Measurements from ENCODE around the gene SREBF2.

The SREBF2 gene

DNA sequence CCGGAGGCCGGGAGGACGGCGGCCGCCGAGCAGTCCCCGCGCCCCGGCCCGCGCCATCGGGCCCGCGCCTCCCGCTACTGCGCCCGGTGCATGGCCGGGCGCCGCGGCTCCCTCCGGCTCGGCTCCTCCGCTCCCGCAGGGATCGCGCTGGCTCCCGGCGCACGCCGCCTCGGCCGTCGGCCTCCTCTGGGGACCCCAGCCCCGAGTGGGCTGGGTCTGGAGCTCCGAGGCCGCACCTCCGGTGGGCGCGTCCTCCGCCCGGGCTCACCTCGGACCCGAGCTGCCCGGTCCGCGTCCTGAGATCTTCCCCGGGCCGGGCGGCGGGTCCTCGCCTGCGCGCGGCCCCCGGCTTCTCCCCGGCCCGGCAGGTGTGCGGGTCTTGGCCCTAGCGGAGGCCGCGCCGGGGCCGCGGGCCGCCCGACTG lies 81.7 kb downstream of the SREBF2 start:
- H3K4me3 ChIP-seq (ENCODE audit: insufficient read depth, low read depth, low read length), result no peak overlapping the region
- H3K36me3 ChIP-seq (ENCODE audit: control insufficient read depth, insufficient read depth, low read length), result no peaks in the 10 kb centered on the region
- H3K9me3 ChIP-seq (ENCODE audit: control insufficient read depth, low read length), result no peaks in the 10 kb centered on the region
- peaks cover 8% of the 10 kb centered on the region for H3K4me1 ChIP-seq (ENCODE audit: control insufficient read depth, insufficient read depth, low read length)
- H3K27ac ChIP-seq (ENCODE audit: insufficient read depth, low read depth, low read length, poor library complexity, severe bottlenecking), result no peak overlapping the region
- WGBS, 2 experiments, result 1 to 2% methylated on average over 67 of the region's 67 CpGs
- peaks cover 100% of the 10 kb centered on the region for H3K27me3 ChIP-seq (ENCODE audit: control insufficient read depth, insufficient read depth, low read length, poor library complexity, severe bottlenecking)

DNA sequence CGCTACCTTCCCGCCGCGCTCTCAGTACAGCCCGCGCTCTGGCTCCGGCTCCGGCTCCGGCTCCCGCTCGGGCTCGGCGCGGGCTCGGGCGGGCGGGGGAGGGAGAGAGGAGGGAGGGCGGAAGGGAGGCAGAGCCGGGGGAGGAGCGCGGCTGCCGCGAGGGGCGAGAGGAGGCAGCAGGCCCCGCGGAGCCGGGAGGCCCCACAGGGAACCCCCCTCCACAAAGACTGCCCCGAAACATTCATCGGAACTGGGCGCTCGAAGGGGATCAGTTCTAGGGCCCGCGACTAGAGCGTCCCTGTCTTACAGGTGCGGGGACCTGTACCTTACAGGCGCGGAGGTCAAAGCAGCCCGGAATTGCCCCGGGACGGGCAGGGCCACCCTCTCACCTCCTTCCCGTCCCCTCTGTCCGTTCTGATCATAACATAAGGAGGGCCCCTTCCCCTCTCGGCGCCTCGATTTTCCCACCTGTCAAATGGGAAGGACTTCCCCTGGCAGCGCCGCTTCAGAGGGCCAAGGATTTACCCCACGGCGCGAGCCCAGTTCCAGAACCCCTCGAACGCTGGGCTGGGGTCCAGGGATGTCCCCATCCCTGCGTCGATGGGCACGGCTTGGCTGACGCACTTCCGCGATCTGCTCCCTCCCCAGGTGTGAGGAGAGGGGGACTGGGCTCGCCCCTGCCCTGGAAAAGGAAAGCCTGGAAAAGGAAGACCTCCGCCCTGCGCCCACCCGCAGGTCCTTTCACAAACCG lies 82.3 kb downstream of the SREBF2 start, which contains the start of gene SHISA8:
TSS of gene SHISA8 (minus strand) at position 40 of the 751 bp plus-strand sequence. CDS start 407 bp downstream, outside the sequence.
- Histone ChIP-seq H3K27me3 (ENCODE audit: control insufficient read depth, insufficient read depth, low read length, poor library complexity, severe bottlenecking) (peaks cover 100% of the 10 kb centered on the region), H3K9me3 (ENCODE audit: control insufficient read depth, low read length) (no peaks in the 10 kb centered on the region), H3K4me1 (ENCODE audit: control insufficient read depth, insufficient read depth, low read length) (peaks cover 8% of the 10 kb centered on the region), H3K27ac (ENCODE audit: insufficient read depth, low read depth, low read length, poor library complexity, severe bottlenecking) (no peak within 1 kb of the TSS), H3K36me3 (ENCODE audit: control insufficient read depth, insufficient read depth, low read length) (no peaks in the 10 kb centered on the region), H3K4me3 (ENCODE audit: insufficient read depth, low read depth, low read length) (no peak within 1 kb of the TSS)
- WGBS, 2 experiments, result 4 to 5% methylated on average over 63 of the region's 63 CpGs

DNA sequence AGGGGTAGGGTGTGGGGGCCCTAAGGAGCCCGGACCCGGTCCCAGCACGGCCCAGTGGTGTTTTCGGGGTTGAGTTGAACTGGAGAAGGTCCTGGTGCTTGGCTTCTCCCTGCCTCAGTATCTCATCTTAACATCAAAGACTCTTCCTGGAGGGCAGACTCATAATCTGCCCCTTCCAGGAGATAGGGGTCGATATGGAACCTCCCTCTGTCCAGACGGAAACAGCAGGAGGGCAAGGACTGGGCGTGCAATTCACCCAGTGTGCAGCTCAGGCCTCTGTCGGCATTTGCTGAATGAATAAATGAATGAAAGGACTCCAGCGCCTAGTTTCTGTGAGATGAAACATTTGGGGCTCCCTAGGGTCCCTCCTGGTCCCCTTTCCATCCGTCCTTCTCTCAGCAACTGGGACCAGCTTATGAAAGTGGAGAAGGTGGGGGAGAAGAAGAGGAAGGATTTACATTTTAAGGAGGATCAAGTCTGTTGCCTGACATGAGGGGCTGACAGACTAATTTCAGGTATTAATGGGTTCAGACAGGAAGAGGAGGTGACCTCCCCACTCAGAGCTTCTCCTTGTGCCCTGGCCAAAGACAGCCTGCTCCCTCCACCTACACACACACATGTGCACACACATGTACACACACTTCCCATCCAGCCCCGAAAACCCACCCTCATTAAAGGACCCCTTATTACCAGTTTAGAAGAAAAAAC lies 83.0 kb downstream of the SREBF2 start:
- Histone ChIP-seq H3K36me3 (ENCODE audit: control insufficient read depth, insufficient read depth, low read length) (no peaks in the 10 kb centered on the region), H3K27ac (ENCODE audit: insufficient read depth, low read depth, low read length, poor library complexity, severe bottlenecking) (no peak overlapping the region), H3K4me1 (ENCODE audit: control insufficient read depth, insufficient read depth, low read length) (peaks cover 4% of the 10 kb centered on the region), H3K4me3 (ENCODE audit: insufficient read depth, low read depth, low read length) (no peak overlapping the region), H3K27me3 (ENCODE audit: control insufficient read depth, insufficient read depth, low read length, poor library complexity, severe bottlenecking) (peaks cover 100% of the 10 kb centered on the region), H3K9me3 (ENCODE audit: control insufficient read depth, low read length) (no peaks in the 10 kb centered on the region)
- 29 to 30% methylated on average over 11 of the region's 11 CpGs for WGBS, 2 experiments

DNA sequence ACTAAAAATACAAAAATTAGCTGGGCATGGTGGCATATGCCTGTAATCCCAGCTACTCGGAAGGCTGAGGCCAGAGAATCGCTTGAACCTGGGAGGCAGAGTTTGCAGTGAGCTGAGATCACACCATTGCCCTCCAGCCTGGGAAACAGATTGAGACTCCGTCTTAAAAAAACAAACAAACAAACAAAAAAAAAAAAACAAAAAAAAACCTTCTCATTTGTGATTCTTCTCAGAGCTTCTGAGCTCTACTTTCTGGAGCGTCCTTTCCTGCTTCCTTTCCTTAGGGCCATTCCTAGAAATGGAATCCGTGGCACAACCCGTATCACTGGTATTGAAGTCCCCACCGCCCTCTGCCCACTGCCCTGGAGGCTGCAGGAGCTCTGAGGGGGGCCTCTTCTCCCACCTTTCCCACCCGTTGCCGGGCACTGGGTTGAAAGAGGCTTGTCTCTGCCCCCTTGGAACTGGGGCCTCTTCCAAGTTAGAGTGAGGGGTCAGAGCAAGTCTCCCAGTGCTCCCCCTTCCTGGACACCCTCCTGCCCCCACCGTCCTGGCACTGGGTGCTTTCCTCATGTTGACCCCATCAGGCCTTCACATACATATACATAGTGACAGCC lies 83.9 kb downstream of the SREBF2 start:
- WGBS, 2 experiments, result 56 to 60% methylated on average over 10 of the region's 10 CpGs
- no peaks in the 10 kb centered on the region for H3K36me3 ChIP-seq (ENCODE audit: control insufficient read depth, insufficient read depth, low read length)
- peaks cover 95% of the 10 kb centered on the region for H3K27me3 ChIP-seq (ENCODE audit: control insufficient read depth, insufficient read depth, low read length, poor library complexity, severe bottlenecking)
- H3K9me3 ChIP-seq (ENCODE audit: control insufficient read depth, low read length), result no peaks in the 10 kb centered on the region
- H3K4me3 ChIP-seq (ENCODE audit: insufficient read depth, low read depth, low read length), result no peak overlapping the region
- H3K4me1 ChIP-seq (ENCODE audit: control insufficient read depth, insufficient read depth, low read length), result no peaks in the 10 kb centered on the region
- no peak overlapping the region for H3K27ac ChIP-seq (ENCODE audit: insufficient read depth, low read depth, low read length, poor library complexity, severe bottlenecking)

DNA sequence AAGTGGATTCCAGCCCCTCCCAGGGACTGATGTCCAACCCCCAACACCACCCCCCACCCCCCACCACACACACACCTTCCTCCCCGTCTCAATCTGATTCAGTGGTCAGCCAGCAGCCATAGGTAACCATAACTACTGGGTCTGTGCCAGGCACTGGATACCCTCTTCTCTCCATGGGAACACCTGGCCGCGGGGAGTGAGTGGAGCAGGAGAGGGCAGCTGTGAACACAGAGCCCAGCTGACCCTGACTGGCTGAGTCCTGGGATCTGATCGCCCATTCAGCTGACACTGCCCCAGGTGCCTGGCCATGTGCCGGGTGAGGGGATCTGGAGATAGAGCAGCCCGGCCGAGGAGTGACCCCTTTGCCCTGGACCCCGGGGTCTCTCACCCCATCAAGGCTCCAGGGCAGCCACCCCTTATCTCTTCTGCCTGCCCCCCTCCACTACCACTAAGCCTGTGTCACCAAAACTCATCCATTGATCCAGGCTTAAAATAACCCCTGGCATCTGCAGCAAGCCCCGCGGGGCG lies 84.5 kb downstream of the SREBF2 start:
- Histone ChIP-seq H3K9me3 (ENCODE audit: control insufficient read depth, low read length) (no peaks in the 10 kb centered on the region), H3K36me3 (ENCODE audit: control insufficient read depth, insufficient read depth, low read length) (no peaks in the 10 kb centered on the region), H3K4me1 (ENCODE audit: control insufficient read depth, insufficient read depth, low read length) (no peaks in the 10 kb centered on the region), H3K27me3 (ENCODE audit: control insufficient read depth, insufficient read depth, low read length, poor library complexity, severe bottlenecking) (peaks cover 94% of the 10 kb centered on the region), H3K4me3 (ENCODE audit: insufficient read depth, low read depth, low read length) (no peak overlapping the region), H3K27ac (ENCODE audit: insufficient read depth, low read depth, low read length, poor library complexity, severe bottlenecking) (no peak overlapping the region)
- WGBS, 2 experiments, result 79 to 85% methylated on average over 11 of the region's 11 CpGs

DNA sequence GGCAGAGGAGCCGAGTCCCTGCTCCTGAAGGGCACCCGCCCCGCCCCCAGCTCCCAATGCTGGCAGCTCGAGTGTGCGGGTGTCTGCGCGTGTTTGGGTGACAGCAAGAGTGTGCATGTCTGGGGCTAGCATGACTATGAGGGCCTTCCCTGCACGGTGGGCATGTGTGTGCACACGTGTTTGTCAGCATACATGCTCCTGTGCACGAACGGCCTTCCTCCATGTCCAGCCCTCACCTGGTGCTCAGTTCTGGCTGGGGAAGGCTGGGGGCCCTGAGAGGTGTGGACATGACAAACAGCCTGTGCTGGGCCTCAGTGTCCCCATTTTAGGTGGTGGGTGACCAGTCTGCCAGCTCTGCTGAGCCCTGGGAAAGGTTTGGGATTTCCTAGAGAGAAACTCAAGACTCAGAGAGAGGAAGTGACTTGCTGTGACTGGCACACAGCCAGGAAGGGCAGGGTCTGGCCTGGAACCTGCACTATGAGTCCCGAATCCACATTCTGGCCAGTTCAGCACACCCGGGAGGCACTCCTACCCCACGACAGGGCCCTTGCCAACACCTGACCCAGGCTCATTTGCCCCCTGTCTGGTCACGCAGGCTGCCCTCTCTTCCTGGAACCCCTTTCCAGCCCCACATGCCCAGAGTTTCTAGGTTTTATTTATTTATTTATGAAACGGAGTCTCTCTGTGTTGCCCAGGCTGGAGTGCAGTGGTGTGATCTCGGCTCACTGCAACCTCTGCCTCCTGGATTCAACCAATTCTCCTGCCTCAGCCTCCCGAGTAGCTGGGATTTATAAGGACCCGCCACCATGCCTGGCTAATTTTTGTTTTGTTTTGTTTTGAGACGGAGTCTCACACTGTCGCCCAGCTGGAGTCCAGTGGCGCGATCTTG lies 85.2 kb downstream of the SREBF2 start:
- peaks cover 92% of the 10 kb centered on the region for H3K27me3 ChIP-seq (ENCODE audit: control insufficient read depth, insufficient read depth, low read length, poor library complexity, severe bottlenecking)
- H3K27ac ChIP-seq (ENCODE audit: insufficient read depth, low read depth, low read length, poor library complexity, severe bottlenecking), result no peak overlapping the region
- H3K9me3 ChIP-seq (ENCODE audit: control insufficient read depth, low read length), result no peaks in the 10 kb centered on the region
- H3K36me3 ChIP-seq (ENCODE audit: control insufficient read depth, insufficient read depth, low read length), result no peaks in the 10 kb centered on the region
- no peaks in the 10 kb centered on the region for H3K4me1 ChIP-seq (ENCODE audit: control insufficient read depth, insufficient read depth, low read length)
- H3K4me3 ChIP-seq (ENCODE audit: insufficient read depth, low read depth, low read length), result no peak overlapping the region
- 87 to 88% methylated on average over 23 of the region's 23 CpGs for WGBS, 2 experiments

DNA sequence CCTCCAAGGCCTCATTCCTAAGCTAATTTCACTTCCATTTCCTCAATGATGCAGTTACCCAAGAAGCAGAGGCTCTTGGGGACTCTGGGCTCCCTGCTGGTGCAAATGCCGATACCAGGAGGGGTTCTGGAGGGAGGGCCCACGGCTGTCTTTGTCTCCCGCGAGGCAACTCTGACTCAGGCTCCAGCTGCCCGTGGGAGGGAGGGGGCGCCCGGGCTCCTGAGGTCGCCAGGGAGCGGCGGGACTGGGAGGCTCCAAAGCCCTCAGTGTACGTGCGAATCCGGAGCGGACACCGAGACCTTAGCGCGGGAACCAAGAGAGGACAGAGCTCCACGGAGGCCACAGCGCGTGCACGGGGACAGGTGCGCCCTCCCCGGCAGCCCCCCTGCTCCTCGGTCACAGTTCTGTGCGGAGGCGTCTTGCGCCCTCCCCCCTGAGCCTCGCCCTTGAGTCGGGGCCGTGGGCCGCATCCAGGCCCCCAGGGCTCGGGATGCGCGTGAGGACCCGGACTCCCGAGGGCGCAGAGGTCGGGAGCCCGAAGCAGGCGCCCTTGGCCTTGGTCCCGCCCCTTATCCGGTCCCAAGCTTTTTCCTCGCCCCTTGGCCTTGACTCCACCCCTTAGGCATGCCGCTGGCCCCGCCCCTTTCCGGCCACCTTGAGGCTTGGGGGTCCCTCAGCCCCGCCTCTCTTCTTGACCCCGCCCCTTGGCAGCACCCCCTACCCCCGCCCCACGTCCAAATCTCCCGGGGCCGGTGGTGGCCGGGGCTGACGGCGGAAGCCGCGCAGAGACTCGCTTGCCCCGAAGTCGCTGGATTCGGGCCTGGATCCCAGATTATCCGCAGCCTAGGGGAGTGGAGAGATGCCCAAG lies 86.7 kb downstream of the SREBF2 start:
- Histone ChIP-seq H3K36me3 (ENCODE audit: control insufficient read depth, insufficient read depth, low read length) (no peaks in the 10 kb centered on the region), H3K27me3 (ENCODE audit: control insufficient read depth, insufficient read depth, low read length, poor library complexity, severe bottlenecking) (peaks cover 91% of the 10 kb centered on the region), H3K4me3 (ENCODE audit: insufficient read depth, low read depth, low read length) (no peak overlapping the region), H3K27ac (ENCODE audit: insufficient read depth, low read depth, low read length, poor library complexity, severe bottlenecking) (no peak overlapping the region), H3K4me1 (ENCODE audit: control insufficient read depth, insufficient read depth, low read length) (no peaks in the 10 kb centered on the region), H3K9me3 (ENCODE audit: control insufficient read depth, low read length) (no peaks in the 10 kb centered on the region)
- 8 to 9% methylated on average over 62 of the region's 62 CpGs for WGBS, 2 experiments

DNA sequence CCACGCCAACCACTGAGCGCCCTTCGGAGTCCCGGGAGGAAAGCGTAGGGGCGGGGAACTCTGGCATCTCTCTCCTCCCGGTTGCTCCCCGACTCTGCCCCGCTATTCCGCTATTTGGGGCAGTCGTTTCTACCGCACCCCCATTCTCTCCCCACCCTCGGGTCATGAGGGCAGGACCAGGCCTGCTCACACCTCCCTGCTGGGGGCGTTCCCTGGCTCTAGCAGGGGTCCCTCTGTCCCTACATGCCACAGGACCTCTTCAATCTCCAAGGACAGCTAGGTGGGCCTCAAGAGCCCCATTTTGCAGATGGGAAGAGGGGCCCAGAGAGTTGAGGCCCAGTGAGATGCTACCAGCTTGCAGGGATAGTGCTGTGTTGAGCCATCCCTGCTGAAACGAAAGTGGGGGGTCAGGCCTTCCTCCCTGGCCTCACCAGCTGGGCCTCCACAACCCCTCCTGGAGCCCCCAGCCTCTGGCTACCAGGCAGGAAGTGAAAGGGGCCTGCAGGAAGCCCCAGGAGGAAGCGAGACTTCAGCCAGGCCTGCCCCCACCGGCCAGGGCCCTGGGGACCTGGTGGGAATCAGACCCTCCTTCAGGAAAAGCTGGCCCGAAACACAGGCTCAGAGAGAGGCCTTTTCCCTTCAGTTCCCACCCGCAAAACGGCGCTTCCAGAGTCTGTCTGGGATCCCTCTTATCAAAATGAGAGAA lies 87.5 kb downstream of the SREBF2 start:
- Histone ChIP-seq H3K27me3 (ENCODE audit: control insufficient read depth, insufficient read depth, low read length, poor library complexity, severe bottlenecking) (peaks cover 91% of the 10 kb centered on the region), H3K4me3 (ENCODE audit: insufficient read depth, low read depth, low read length) (no peak overlapping the region)
- 67 to 72% methylated on average over 21 of the region's 21 CpGs for WGBS, 2 experiments

More for the DNA sequence above, 87.5 kb downstream of the SREBF2 start:
- H3K27ac ChIP-seq (ENCODE audit: insufficient read depth, low read depth, low read length, poor library complexity, severe bottlenecking), result no peak overlapping the region
- peaks cover 4% of the 10 kb centered on the region for H3K4me1 ChIP-seq (ENCODE audit: control insufficient read depth, insufficient read depth, low read length)
- H3K9me3 ChIP-seq (ENCODE audit: control insufficient read depth, low read length), result no peaks in the 10 kb centered on the region
- H3K36me3 ChIP-seq (ENCODE audit: control insufficient read depth, insufficient read depth, low read length), result no peaks in the 10 kb centered on the region

Data from ectodermal cell (in vitro differentiated cells).